Transverse colon (tissue), 4 donors: ENCODE results near the gene RPS6KA5. TPM values are rescaled to one million over a fixed set of nuclear protein-coding genes. Genes with fewer than 3 reads are reported as not detected.

ENCODE experiments used
- DNase-seq: peaks from one replicate; pipeline ENCODE4 v3.0.0-alpha.2; 2019
- H3K27ac ChIP-seq, 4 donors: fragments of 200-600 bp; sonication (generic); 2 replicates each; pipeline ENCODE4 v1.5.1; 2016 to 2018; ENCODE audit warnings: inconsistent platforms in 4 of 4
- H3K27me3 ChIP-seq: fragments of 200-600 bp; sonication (generic); 2 replicates; pipeline ENCODE4 v1.5.1; 2017; ENCODE audit warnings: inconsistent platforms
- H3K36me3 ChIP-seq, 4 donors: fragments of 200-600 bp; sonication (generic); 2 replicates each; pipeline ENCODE4 v1.5.1; 2017 to 2019; ENCODE audit warnings: inconsistent platforms in 4 of 4
- H3K4me1 ChIP-seq, 4 donors: fragments of 200-600 bp; sonication (generic); 2 replicates each; pipeline ENCODE4 v1.5.1; 2017 to 2020; ENCODE audit warnings: inconsistent platforms in 4 of 4
- H3K4me3 ChIP-seq, 4 donors: fragments of 200-600 bp; sonication (generic); 1 replicate in 1 of 4; 2 replicates in 3 of 4; pipeline versions ENCODE4 v1.5.1 to v1.6.1; 2017 to 2019; ENCODE audit warnings: inconsistent platforms in 4 of 4
- H3K9me3 ChIP-seq, 2 donors: fragments of 200-600 bp; sonication (generic); 2 replicates each; pipeline ENCODE4 v1.5.1; 2017 to 2019; ENCODE audit warnings: inconsistent platforms in 2 of 2
- CTCF ChIP-seq, 5 experiments: fragments of 200-600 bp in 3 of 5; fragments of 450-650 bp in 2 of 5; sonication (generic) in 3 of 5; IDR thresholded peaks; 1 replicate in 2 of 5; 2 replicates in 3 of 5; pipeline ENCODE4 v1.5.1; 2016 to 2017; ENCODE audit warnings: antibody characterized with exemption in 5 of 5, inconsistent platforms in 3 of 5, mild to moderate bottlenecking in 2 of 5, moderate library complexity in 1 of 5
- EP300 ChIP-seq: sonication (generic); formaldehyde crosslinking; IDR thresholded peaks from one replicate; pipeline ENCODE4 v1.6.1; 2017; ENCODE audit warnings: antibody characterized with exemption, low read depth
- POLR2A ChIP-seq: fragments of 450-650 bp; IDR thresholded peaks from one replicate; pipeline ENCODE4 v1.6.1; 2016; ENCODE audit warnings: antibody characterized with exemption, mild to moderate bottlenecking, moderate library complexity
- POLR2AphosphoS5 ChIP-seq, 3 donors: sonication (generic); formaldehyde crosslinking; IDR thresholded peaks; one replicate each; pipeline ENCODE4 v1.6.1; 2016; ENCODE audit warnings: antibody characterized with exemption in 3 of 3
- WGBS, 2 donors: methylation state at CpG; one replicate each; pipeline ENCODE4 v1.1.5; 2018; ENCODE audit warnings: low coverage in 1 of 2; 5-methylcytosine and 5-hydroxymethylcytosine counted together
- in situ Hi-C, 4 donors: fragments of 200-750 bp; cut with MboI; loops; one replicate each; pipeline versions ENCODE4 v1.15.0 to v1.15.1; 2017; ENCODE audit warnings: low sequenced_read_pairs in 3 of 4, low pct_ligation_motif_present in 1 of 4, low pct_unique_long_range_greater_than_20kb in 1 of 4
- intact Hi-C: fragments of 100-400 bp; cut with DNase I; formaldehyde crosslinking; loops from one replicate; pipeline ENCODE4 v1.15.1; 2023; ENCODE audit warnings: low total_unique reads
- total RNA-seq, 4 donors: library from RNA; depleted of rRNA; stranded (reverse); fragments of >200 nt; gene quantifications; one replicate each; pipeline ENCODE4 v1.1.0, GENCODE V29; 2016

RPS6KA5 gene
- total RNA-seq, 4 donors from 2014 or later: 7.5 to 32.8 (median 28.0) TPM

DNA sequence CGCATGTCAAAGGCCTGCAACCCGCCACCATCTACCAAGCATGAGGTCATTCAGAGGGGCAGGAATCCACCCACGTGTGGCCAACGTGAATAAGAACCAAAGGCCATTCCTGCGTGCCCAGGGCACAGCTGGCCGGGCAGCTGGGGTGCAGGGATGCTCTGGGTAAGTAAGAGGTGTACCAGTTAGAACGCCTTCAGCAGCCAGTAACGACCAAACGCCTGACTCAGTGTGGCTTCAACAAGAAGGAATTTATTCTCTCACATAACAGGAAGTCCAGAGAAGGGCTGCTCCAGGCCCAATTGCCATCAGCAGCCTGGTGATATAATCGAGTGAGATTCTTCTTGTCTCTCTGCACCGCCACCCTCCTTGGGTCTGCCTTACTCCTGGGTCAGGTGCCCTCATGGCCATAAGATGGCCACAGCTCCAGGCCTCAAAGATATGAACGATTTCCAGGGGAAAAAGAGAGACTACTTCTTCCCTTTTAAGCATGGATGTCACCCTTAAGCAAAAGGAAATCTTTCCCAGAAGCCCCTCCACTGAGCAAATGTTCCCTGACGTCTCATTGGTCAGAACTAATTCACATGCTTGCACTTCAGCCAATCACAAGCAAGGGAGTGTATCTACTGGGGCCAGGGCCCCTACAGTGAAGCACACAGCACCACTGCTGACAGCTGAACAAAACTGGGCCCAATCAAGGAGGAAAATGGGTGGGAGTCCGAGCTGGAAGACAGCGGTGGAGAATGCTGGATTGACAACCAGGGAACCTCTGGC, 251.5 kb downstream of the RPS6KA5 start:
- WGBS, 2 donors: 70 to 86% methylated on average over 2 to 15 of the region's 15 CpGs
- DNase-seq: no peak
- no peaks in the 10 kb centered on the region for H3K27me3 ChIP-seq
- in situ Hi-C loops: no loop called here
- H3K36me3 ChIP-seq: no peaks in the 10 kb centered on the region
- intact Hi-C loops: no loop called here
- TF ChIP-seq POLR2AphosphoS5 (IDR thresholded peaks at IDR 0.05) (no peak), EP300 (no peak), POLR2A (no peak), CTCF (IDR thresholded peaks at IDR 0.05) (no peak)
- H3K4me3 ChIP-seq: no peak overlapping the region
- peak overlapping the region in 2 of 4 donors; percentile 13 to 38 for H3K27ac ChIP-seq
- H3K4me1 ChIP-seq: peaks cover 9 to 16% (median 13%) of the 10 kb centered on the region in 4 donors
- no peaks in the 10 kb centered on the region for H3K9me3 ChIP-seq

DNA sequence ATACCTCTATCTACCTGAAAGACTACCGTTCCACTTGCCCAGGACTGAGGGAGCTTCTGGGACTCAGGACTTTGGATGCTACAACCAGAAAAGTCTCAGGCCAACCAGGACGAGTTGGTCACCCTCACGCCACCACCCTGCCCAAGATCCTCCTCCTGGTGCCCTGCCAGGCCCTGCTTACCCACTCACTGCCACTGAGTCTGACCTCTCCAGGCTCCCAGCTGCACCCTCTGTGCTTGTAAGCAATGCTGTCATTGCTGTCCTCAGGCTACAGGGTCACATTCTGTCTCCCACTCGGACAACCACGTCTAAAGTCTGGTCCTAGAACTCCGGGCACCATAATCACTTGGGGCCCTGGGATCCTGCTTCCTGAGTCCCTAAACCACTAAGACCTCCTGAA, 253.4 kb downstream of the RPS6KA5 start:
- Histone ChIP-seq H3K4me1 (peaks cover 9 to 16% (median 13%) of the 10 kb centered on the region in 4 donors), H3K36me3 (no peaks in the 10 kb centered on the region), H3K27ac (peak overlapping the region in 1 of 4 donors; percentile 12), H3K27me3 (no peaks in the 10 kb centered on the region), H3K4me3 (no peak overlapping the region), H3K9me3 (no peaks in the 10 kb centered on the region)
- no peak for DNase-seq
- intact Hi-C loops (no loop called here), in situ Hi-C loops (no loop called here)
- TF ChIP-seq POLR2A (no peak), CTCF (IDR thresholded peaks at IDR 0.05) (no peak), EP300 (no peak), POLR2AphosphoS5 (IDR thresholded peaks at IDR 0.05) (no peak)
- WGBS, 2 donors: 82% methylated on average over 6 of the region's 6 CpGs; no CpG with 5 or more reads in 1 of the 2 donors

DNA sequence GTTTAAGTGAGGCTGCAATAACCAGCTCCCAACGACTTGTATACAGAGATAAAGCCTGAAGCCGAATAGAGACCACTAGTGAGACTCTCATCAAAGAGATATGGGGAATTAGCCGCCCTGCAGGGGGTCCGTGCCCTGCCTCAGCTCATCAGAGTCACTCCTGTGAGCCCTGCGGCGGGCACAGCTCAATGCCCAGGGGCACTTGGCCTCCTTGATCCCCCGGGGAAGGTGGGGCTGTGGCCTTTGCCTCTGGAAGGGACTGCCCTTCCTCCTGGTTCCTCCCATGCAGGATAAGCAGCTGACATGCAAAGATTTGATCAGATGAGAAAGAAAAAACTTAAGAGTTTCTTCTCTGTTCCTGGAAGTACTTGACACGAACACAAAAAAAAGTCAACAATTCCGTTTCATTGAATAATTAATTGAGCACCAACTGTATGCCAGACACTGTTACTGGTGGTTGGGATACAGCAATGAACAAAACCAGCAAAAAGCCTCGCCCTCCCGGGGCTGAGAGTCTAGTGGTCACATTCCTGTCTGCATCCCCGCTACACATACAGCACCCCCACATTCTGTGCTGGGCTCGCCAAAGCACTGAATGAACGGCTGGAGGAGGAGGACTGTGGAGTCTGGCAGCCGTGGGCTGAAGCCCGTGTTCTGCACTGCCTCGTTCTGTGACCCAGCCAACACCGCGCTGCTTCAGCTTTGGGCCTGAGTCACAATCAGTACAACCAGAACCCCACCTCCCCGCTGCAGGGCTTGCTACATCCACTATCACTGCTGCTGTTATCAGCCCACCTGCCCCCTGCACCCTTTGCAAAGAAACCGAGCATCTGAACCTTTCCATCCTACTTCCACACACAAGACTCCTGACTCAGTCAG, 254.5 kb downstream of the RPS6KA5 start:
- Histone ChIP-seq H3K27me3 (no peaks in the 10 kb centered on the region), H3K27ac (no peak overlapping the region), H3K9me3 (no peaks in the 10 kb centered on the region), H3K4me3 (no peak overlapping the region), H3K36me3 (no peaks in the 10 kb centered on the region), H3K4me1 (peaks cover 9 to 16% (median 13%) of the 10 kb centered on the region in 4 donors)
- intact Hi-C loops: no loop called here
- no peak for DNase-seq
- in situ Hi-C loops: no loop called here
- TF ChIP-seq CTCF (IDR thresholded peaks at IDR 0.05) (no peak), POLR2A (no peak), EP300 (no peak), POLR2AphosphoS5 (IDR thresholded peaks at IDR 0.05) (no peak)
- WGBS, 2 donors: 59 to 87% methylated on average over 3 to 21 of the region's 21 CpGs

DNA sequence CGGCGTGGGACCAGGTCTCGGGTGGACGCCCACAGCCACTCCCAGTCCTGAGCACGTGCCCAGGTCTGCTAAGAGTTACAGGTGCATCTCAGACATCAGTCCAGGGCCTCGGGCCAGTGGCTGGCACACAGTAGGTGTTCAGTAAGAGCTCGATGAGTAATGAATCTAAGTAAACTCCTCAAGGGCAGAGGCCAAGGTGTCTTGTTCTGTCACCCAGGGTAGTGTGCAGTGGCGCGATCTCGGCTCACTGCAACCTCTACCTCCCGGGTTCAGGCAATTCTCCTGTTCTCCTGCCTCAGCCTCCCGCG, 255.4 kb downstream of the RPS6KA5 start:
- Histone ChIP-seq H3K36me3 (no peaks in the 10 kb centered on the region), H3K4me3 (no peak overlapping the region), H3K9me3 (no peaks in the 10 kb centered on the region), H3K27ac (no peak overlapping the region), H3K4me1 (peaks cover 9 to 16% (median 13%) of the 10 kb centered on the region in 4 donors), H3K27me3 (no peaks in the 10 kb centered on the region)
- WGBS, 2 donors: 89 to 100% methylated on average over 1 to 13 of the region's 13 CpGs
- TF ChIP-seq EP300 (no peak), CTCF (IDR thresholded peaks at IDR 0.05) (no peak), POLR2AphosphoS5 (IDR thresholded peaks at IDR 0.05) (no peak), POLR2A (no peak)
- DNase-seq: no peak
- in situ Hi-C loops: no loop called here
- intact Hi-C loops: no loop called here
